HG02840 (cell line): Measurements from ENCODE around the gene TBC1D2.

Experiments
- ATAC-seq: cut with Tn5 transposase; IDR thresholded peaks from one replicate; pipeline ENCODE4 v1.9.1; 2021; ENCODE audit warnings: mild to moderate bottlenecking, moderate library complexity, moderate number of reproducible peaks; ENCODE audit not compliant: unreplicated experiment, low FRiP score

TBC1D2 gene

GRCh38 chr9:98220911-98221310 lies 34.5 kb downstream of the TBC1D2 start:
- ATAC-seq = no peak

GRCh38 chr9:98219794-98220370 lies 35.6 kb downstream of the TBC1D2 start:
- no peak for ATAC-seq

- ATAC-seq = no peak
Measured at GRCh38 chr9:98219364-98219716, 36.1 kb downstream of the TBC1D2 start.

GRCh38 chr9:98218562-98219363 lies 36.7 kb downstream of the TBC1D2 start:
- ATAC-seq = no peak

- no peak for ATAC-seq
Measured at GRCh38 chr9:98217255-98217654, 38.2 kb downstream of the TBC1D2 start.

- no peak for ATAC-seq
Measured at GRCh38 chr9:98216391-98216790, 39.1 kb downstream of the TBC1D2 start.

- ATAC-seq = no peak
Measured at GRCh38 chr9:98215821-98216220, 39.6 kb downstream of the TBC1D2 start.

GRCh38 chr9:98215271-98215670 lies 40.2 kb downstream of the TBC1D2 start:
- no peak for ATAC-seq

- no peak for ATAC-seq
Measured at GRCh38 chr9:98214811-98215210, 40.6 kb downstream of the TBC1D2 start.

- ATAC-seq = no peak
Measured at GRCh38 chr9:98211260-98211659, 44.2 kb downstream of the TBC1D2 start.

- ATAC-seq = no peak
Measured at GRCh38 chr9:98210435-98210834, 45.0 kb downstream of the TBC1D2 start.

- ATAC-seq = no peak
Measured at GRCh38 chr9:98209530-98209929, 45.9 kb downstream of the TBC1D2 start.

- ATAC-seq = no peak
Measured at GRCh38 chr9:98208635-98209034, 46.8 kb downstream of the TBC1D2 start.

GRCh38 chr9:98207606-98208005 lies 47.8 kb downstream of the TBC1D2 start:
- no peak for ATAC-seq

- no peak for ATAC-seq
Measured at GRCh38 chr9:98206754-98207153, 48.7 kb downstream of the TBC1D2 start.

GRCh38 chr9:98204692-98205091 lies 50.8 kb downstream of the TBC1D2 start:
- no peak for ATAC-seq

GRCh38 chr9:98203153-98203552 lies 52.3 kb downstream of the TBC1D2 start:
- no peak for ATAC-seq

- no peak for ATAC-seq
Measured at GRCh38 chr9:98202252-98202651, 53.2 kb downstream of the TBC1D2 start.

GRCh38 chr9:98201749-98202148 lies 53.7 kb downstream of the TBC1D2 start:
- no peak for ATAC-seq

GRCh38 chr9:98201102-98201501 lies 54.3 kb downstream of the TBC1D2 start:
- ATAC-seq = no peak

GRCh38 chr9:98199388-98200033 lies 55.9 kb downstream of the TBC1D2 start:
- no peak for ATAC-seq

GRCh38 chr9:98195671-98196070 lies 59.8 kb downstream of the TBC1D2 start:
- ATAC-seq = no peak
